Neuronal stem cell (in vitro differentiated cells): ENCODE measurements around the gene CHTF18.
"Not testable (repeated sequence)": the region's sequence is repeated elsewhere in the genome, so short reads cannot be mapped to it uniquely, and the experiment has no call there.

Experiments
- DNase-seq: peaks from one replicate; pipeline ENCODE4 v3.0.0-alpha.2; 2013; ENCODE audit warnings: low spot score
- H2AFZ ChIP-seq: one replicate; pipeline ENCODE4 v1.6.1; 2013; ENCODE audit warnings: mild to moderate bottlenecking, low read length, inconsistent platforms
- H2AK5ac ChIP-seq: 2 replicates; pipeline ENCODE4 v1.6.1; 2013; ENCODE audit warnings: low read depth, mild to moderate bottlenecking, inconsistent platforms, low read length, moderate library complexity, mixed read lengths
- H2BK120ac ChIP-seq: 2 replicates; pipeline ENCODE4 v1.6.1; 2013; ENCODE audit warnings: low read depth, mild to moderate bottlenecking, inconsistent platforms, low read length, moderate library complexity, mixed read lengths
- H2BK12ac ChIP-seq: one replicate; pipeline ENCODE4 v1.6.1; 2013; ENCODE audit warnings: low read length, inconsistent platforms
- H2BK15ac ChIP-seq: 2 replicates; pipeline ENCODE4 v1.6.1; 2013; ENCODE audit warnings: mild to moderate bottlenecking, low read length, inconsistent platforms, mixed read lengths
- H2BK5ac ChIP-seq: one replicate; pipeline ENCODE4 v1.6.1; 2013; ENCODE audit warnings: inconsistent platforms, mild to moderate bottlenecking, low read length, moderate library complexity
- H3K14ac ChIP-seq: one replicate; pipeline ENCODE4 v1.6.1; 2013; ENCODE audit warnings: low read length, inconsistent platforms
- H3K18ac ChIP-seq: 2 replicates; pipeline ENCODE4 v1.6.1; 2013; ENCODE audit warnings: low read length, inconsistent platforms
- H3K23ac ChIP-seq: 2 replicates; pipeline ENCODE4 v1.6.1; 2013; ENCODE audit warnings: low read depth, mild to moderate bottlenecking, mixed read lengths, low read length, inconsistent platforms; ENCODE audit not compliant: poor library complexity
- H3K27ac ChIP-seq: replicated peaks from 3 replicates; pipeline ENCODE4 v1.5.1; 2013; ENCODE audit warnings: low read length, inconsistent platforms
- H3K27me3 ChIP-seq, 3 experiments: 2 replicates each; pipeline ENCODE4 v1.6.1; 2013; ENCODE audit warnings: low read length in 3 of 3, mild to moderate bottlenecking in 2 of 3, inconsistent platforms in 1 of 3, low read depth in 1 of 3, mixed read lengths in 1 of 3, moderate library complexity in 1 of 3; ENCODE audit not compliant: control insufficient read depth in 3 of 3, insufficient read depth in 3 of 3
- H3K36me3 ChIP-seq, 2 donors: replicated peaks in 1 of 2; 2 replicates each; pipeline ENCODE4 v1.6.1; 2013; ENCODE audit warnings: low read length in 2 of 2; ENCODE audit not compliant: control insufficient read depth in 2 of 2, insufficient read depth in 2 of 2
- H3K4ac ChIP-seq: 2 replicates; pipeline ENCODE4 v1.6.1; 2013; ENCODE audit warnings: inconsistent platforms, mild to moderate bottlenecking, low read length, moderate library complexity
- H3K4me1 ChIP-seq, 2 donors: 1 replicate in 1 of 2; 2 replicates in 1 of 2; pipeline ENCODE4 v1.6.1; 2013; ENCODE audit warnings: low read length in 2 of 2, low read depth in 1 of 2; ENCODE audit not compliant: control insufficient read depth in 2 of 2, insufficient read depth in 1 of 2
- H3K4me2 ChIP-seq: one replicate; pipeline ENCODE4 v1.6.1; 2013; ENCODE audit warnings: mild to moderate bottlenecking, low read length, inconsistent platforms; ENCODE audit not compliant: insufficient read depth, poor library complexity, severe bottlenecking
- H3K4me3 ChIP-seq, 2 donors: 2 replicates each; pipeline ENCODE4 v1.5.1; 2013; ENCODE audit warnings: low read length in 2 of 2, mild to moderate bottlenecking in 2 of 2, inconsistent platforms in 1 of 2, moderate library complexity in 1 of 2
- H3K79me1 ChIP-seq: one replicate; pipeline ENCODE4 v1.6.1; 2013; ENCODE audit warnings: low read depth, mild to moderate bottlenecking, inconsistent platforms, low read length, moderate library complexity
- H3K9ac ChIP-seq: one replicate; pipeline ENCODE4 v1.6.1; 2013; ENCODE audit warnings: mild to moderate bottlenecking, low read depth, low read length, inconsistent platforms; ENCODE audit not compliant: poor library complexity
- H3K9me3 ChIP-seq, 2 donors: replicated peaks in 1 of 2; 2 replicates each; pipeline versions ENCODE3 to v1.6.1; 2013; ENCODE audit warnings: low read length in 2 of 2, mild to moderate bottlenecking in 2 of 2, inconsistent platforms in 1 of 2, low read depth in 1 of 2, mixed read lengths in 1 of 2, moderate library complexity in 1 of 2; ENCODE audit not compliant: control insufficient read depth in 2 of 2, insufficient read depth in 1 of 2
- H4K8ac ChIP-seq: one replicate; pipeline ENCODE4 v1.6.1; 2013; ENCODE audit warnings: low read depth, mild to moderate bottlenecking, inconsistent platforms, low read length, moderate library complexity
- H4K91ac ChIP-seq: one replicate; pipeline ENCODE4 v1.6.1; 2013; ENCODE audit warnings: low read length, low read depth, mild to moderate bottlenecking, inconsistent platforms; ENCODE audit not compliant: poor library complexity
- WGBS, 2 donors: extraction: QIAGEN DNeasy Blood & Tissue Kit; methylation state at CpG; one replicate each; pipeline ENCODE4 v1.1.7; 2013; ENCODE audit warnings: missing lambda C conversion rate in 2 of 2, mixed read lengths in 1 of 2; ENCODE audit not compliant: insufficient read length in 2 of 2, insufficient replicate concordance in 1 of 2; ENCODE audit errors: extremely low coverage in 2 of 2; 5-methylcytosine and 5-hydroxymethylcytosine counted together

The CHTF18 gene

GRCh38 chr16:740764-741505, 47.5 kb upstream of the CHTF18 start, which contains the start of gene CIAO3:
Gene CIAO3, minus strand, starts transcription at chr16:740997. Its CDS starts 12 bp downstream, at chr16:740985.
- H3K9ac ChIP-seq = peak within 1 kb of the TSS; percentile 88
- peak within 1 kb of the TSS; percentile 84 to 94 for H3K4me3 ChIP-seq
- H3K79me1 ChIP-seq = peaks cover 7% of the 10 kb centered on the region
- H2BK120ac ChIP-seq = no peak within 1 kb of the TSS
- H3K36me3 ChIP-seq = peaks cover 11 to 21% of the 10 kb centered on the region in 2 donors
- H2BK5ac ChIP-seq = peak within 1 kb of the TSS; percentile 66
- no peak within 1 kb of the TSS for H2BK12ac ChIP-seq
- peak within 1 kb of the TSS; percentile 90 for H3K18ac ChIP-seq
- no peak within 1 kb of the TSS for H4K8ac ChIP-seq
- H2AFZ ChIP-seq = peak within 1 kb of the TSS; percentile 100
- H2BK15ac ChIP-seq = no peak within 1 kb of the TSS
- H3K4me1 ChIP-seq = peaks cover 4 to 5% of the 10 kb centered on the region in 2 donors
- DNase-seq = peak; percentile 91
- H3K14ac ChIP-seq = peak within 1 kb of the TSS; percentile 56
- H3K27ac ChIP-seq = no peak within 1 kb of the TSS
- H3K23ac ChIP-seq = peak within 1 kb of the TSS; percentile 73
- H3K4me2 ChIP-seq = peak within 1 kb of the TSS; percentile 96
- peak within 1 kb of the TSS; percentile 76 for H3K4ac ChIP-seq
- peak within 1 kb of the TSS; percentile 90 for H2AK5ac ChIP-seq
- WGBS, 2 donors = no CpG with 5 or more reads among the region's 79 CpGs
- H3K27me3 ChIP-seq = no peaks in the 10 kb centered on the region
- H4K91ac ChIP-seq = peak within 1 kb of the TSS; percentile 38
- H3K9me3 ChIP-seq = no peaks in the 10 kb centered on the region

GRCh38 chr16:741986-742629, 46.3 kb upstream of the CHTF18 start:
- no peak overlapping the region for H3K4me2 ChIP-seq
- H3K27me3 ChIP-seq = no peaks in the 10 kb centered on the region
- no peak for DNase-seq
- no peak overlapping the region for H3K4ac ChIP-seq
- peaks cover 4 to 5% of the 10 kb centered on the region in 2 donors for H3K4me1 ChIP-seq
- H3K27ac ChIP-seq = no peak overlapping the region
- H2BK5ac ChIP-seq = no peak overlapping the region
- H3K14ac ChIP-seq = peak overlapping the region; percentile 82
- H2AK5ac ChIP-seq = peak overlapping the region; percentile 98
- H2AFZ ChIP-seq = no peak overlapping the region
- H4K8ac ChIP-seq = no peak overlapping the region
- no peaks in the 10 kb centered on the region for H3K9me3 ChIP-seq
- H3K23ac ChIP-seq = no peak overlapping the region
- WGBS, 2 donors = no CpG with 5 or more reads among the region's 15 CpGs
- H3K79me1 ChIP-seq = peaks cover 7% of the 10 kb centered on the region
- H2BK15ac ChIP-seq = peak overlapping the region; percentile 75
- H2BK12ac ChIP-seq = no peak overlapping the region
- H3K9ac ChIP-seq = peak overlapping the region; percentile 21
- H2BK120ac ChIP-seq = no peak overlapping the region
- no peak overlapping the region for H3K18ac ChIP-seq
- H3K36me3 ChIP-seq = peaks cover 7 to 10% of the 10 kb centered on the region in 2 donors
- no peak overlapping the region for H3K4me3 ChIP-seq
- H4K91ac ChIP-seq = no peak overlapping the region

- not testable (repeated sequence) for H3K14ac ChIP-seq, H3K18ac ChIP-seq, H2BK120ac ChIP-seq, H3K4me3 ChIP-seq, H3K4me2 ChIP-seq, H3K9me3 ChIP-seq, H3K4me1 ChIP-seq, H3K36me3 ChIP-seq, H2BK15ac ChIP-seq, H2AK5ac ChIP-seq, H2AFZ ChIP-seq, DNase-seq, H3K9ac ChIP-seq, H4K8ac ChIP-seq, H3K79me1 ChIP-seq, H3K27ac ChIP-seq, H3K4ac ChIP-seq, H2BK5ac ChIP-seq, H4K91ac ChIP-seq, H2BK12ac ChIP-seq, H3K27me3 ChIP-seq, H3K23ac ChIP-seq
- WGBS, 2 donors = no CpG with 5 or more reads among the region's 14 CpGs
Measured at GRCh38 chr16:742894-743293, 45.5 kb upstream of the CHTF18 start.

GRCh38 chr16:743794-744500, 44.5 kb upstream of the CHTF18 start:
- peak overlapping the region; percentile 37 for H3K4ac ChIP-seq
- no CpG with 5 or more reads among the region's 21 CpGs for WGBS, 2 donors
- H3K18ac ChIP-seq = peak overlapping the region; percentile 28

More at GRCh38 chr16:743794-744500, 44.5 kb upstream of the CHTF18 start:
- H3K9ac ChIP-seq = no peak overlapping the region
- H3K14ac ChIP-seq = no peak overlapping the region
- H2BK12ac ChIP-seq = peak overlapping the region; percentile 16
- H3K27ac ChIP-seq = no peak overlapping the region
- peak overlapping the region; percentile 67 for H2BK15ac ChIP-seq
- H3K36me3 ChIP-seq = no peaks in the 10 kb centered on the region
- H3K4me2 ChIP-seq = no peak overlapping the region
- no peaks in the 10 kb centered on the region for H3K27me3 ChIP-seq
- H2BK5ac ChIP-seq = peak overlapping the region; percentile 39
- H4K8ac ChIP-seq = no peak overlapping the region
- no peak overlapping the region for H2AFZ ChIP-seq
- no peak overlapping the region for H4K91ac ChIP-seq
- H2BK120ac ChIP-seq = no peak overlapping the region
- DNase-seq = no peak
- H3K79me1 ChIP-seq = peaks cover 10% of the 10 kb centered on the region
- no peaks in the 10 kb centered on the region for H3K9me3 ChIP-seq
- H3K4me1 ChIP-seq = peaks cover 4 to 5% of the 10 kb centered on the region in 2 donors
- peak overlapping the region; percentile 84 for H2AK5ac ChIP-seq
- H3K4me3 ChIP-seq = no peak overlapping the region
- peak overlapping the region; percentile 80 for H3K23ac ChIP-seq
